HG03565 (cell line): ENCODE measurements around the gene TMEM132D.

Experiments
- ATAC-seq: cut with Tn5 transposase; IDR thresholded peaks from one replicate; pipeline ENCODE4 v1.9.1; 2021; ENCODE audit warnings: mild to moderate bottlenecking, moderate library complexity; ENCODE audit not compliant: unreplicated experiment

Gene TMEM132D

GRCh38 chr12:129136694-129137325 lies 767.0 kb downstream of the TMEM132D start:
- no peak for ATAC-seq

- ATAC-seq = no peak
Measured at GRCh38 chr12:129127771-129128170, 776.1 kb downstream of the TMEM132D start.

GRCh38 chr12:129127211-129127610 lies 776.6 kb downstream of the TMEM132D start:
- ATAC-seq = no peak

- ATAC-seq = no peak
Measured at GRCh38 chr12:129119537-129119936, 784.3 kb downstream of the TMEM132D start.

- no peak for ATAC-seq
Measured at GRCh38 chr12:129115558-129115957, 788.3 kb downstream of the TMEM132D start.

- ATAC-seq = no peak
Measured at GRCh38 chr12:129110575-129110974, 793.2 kb downstream of the TMEM132D start.

GRCh38 chr12:129109174-129110001 lies 794.4 kb downstream of the TMEM132D start:
- no peak for ATAC-seq

GRCh38 chr12:129106772-129107171 lies 797.1 kb downstream of the TMEM132D start:
- no peak for ATAC-seq

- no peak for ATAC-seq
Measured at GRCh38 chr12:129103231-129103630, 800.6 kb downstream of the TMEM132D start.

- no peak for ATAC-seq
Measured at GRCh38 chr12:129102233-129102632, 801.6 kb downstream of the TMEM132D start.

- no peak for ATAC-seq
Measured at GRCh38 chr12:129101816-129102215, 802.0 kb downstream of the TMEM132D start.

GRCh38 chr12:129101404-129101803 lies 802.4 kb downstream of the TMEM132D start:
- no peak for ATAC-seq

- no peak for ATAC-seq
Measured at GRCh38 chr12:129097451-129097850, 806.4 kb downstream of the TMEM132D start.

- no peak for ATAC-seq
Measured at GRCh38 chr12:129096968-129097367, 806.9 kb downstream of the TMEM132D start.

GRCh38 chr12:129096184-129096583 lies 807.6 kb downstream of the TMEM132D start:
- ATAC-seq = no peak

- ATAC-seq = no peak
Measured at GRCh38 chr12:129089576-129089975, 814.2 kb downstream of the TMEM132D start.

GRCh38 chr12:129084875-129085826 lies 818.7 kb downstream of the TMEM132D start:
- no peak for ATAC-seq

GRCh38 chr12:129083121-129083840 lies 820.5 kb downstream of the TMEM132D start:
- ATAC-seq = no peak

GRCh38 chr12:129082441-129082840 lies 821.4 kb downstream of the TMEM132D start:
- no peak for ATAC-seq

GRCh38 chr12:129081755-129082250 lies 822.0 kb downstream of the TMEM132D start:
- no peak for ATAC-seq
